Hematopoietic multipotent progenitor cell treated with erythropoietin and hydrocortisone succinate and interleukin-3 and kit ligand, for 6 days (in vitro differentiated cells): ENCODE data around the gene DUSP28.
"Not testable (repeated sequence)": the region's sequence is repeated elsewhere in the genome, so short reads cannot be mapped to it uniquely, and the experiment has no call there.

Source experiments
- DNase-seq: peaks from one replicate; pipeline ENCODE4 v3.0.0-alpha.2; 2015

DUSP28 gene

GRCh38 chr2:240528406-240529040, 31.6 kb upstream of the DUSP28 start:
- DNase-seq, result no peak

DNA sequence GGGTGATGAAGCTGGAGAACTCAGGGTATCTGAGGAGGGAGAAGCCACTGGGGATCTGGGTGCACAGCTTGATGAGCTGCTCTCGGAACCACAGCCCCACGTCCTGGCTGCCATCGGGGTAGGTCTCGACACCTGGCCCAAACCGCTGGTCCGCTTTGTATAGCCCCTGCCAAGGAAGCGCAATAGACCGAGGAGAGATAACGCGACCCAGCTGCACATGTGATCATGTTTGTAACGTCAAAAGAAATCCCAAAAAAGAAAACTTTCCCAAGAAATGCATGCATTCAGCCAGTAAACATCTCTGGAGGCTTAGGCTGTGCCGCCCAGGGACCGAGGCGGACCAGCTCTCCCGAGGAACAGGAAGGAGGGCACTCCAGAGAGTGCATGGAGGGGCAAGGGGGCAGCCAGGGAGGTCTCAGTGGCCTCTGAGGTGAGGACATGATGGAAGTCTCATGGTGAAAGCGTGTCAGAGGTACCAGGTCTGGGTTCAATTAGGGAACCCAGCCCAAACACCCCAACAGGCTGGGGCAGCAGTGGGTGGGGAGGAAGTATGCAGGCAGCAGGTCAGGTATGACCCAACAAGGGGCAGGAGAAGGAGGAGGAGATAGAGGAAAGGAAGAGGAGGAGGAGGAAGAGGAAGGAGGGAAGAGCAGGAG, 30.7 kb upstream of the DUSP28 start:
- no peak for DNase-seq

GRCh38 chr2:240530181-240530580, 30.0 kb upstream of the DUSP28 start:
- no peak for DNase-seq

DNA sequence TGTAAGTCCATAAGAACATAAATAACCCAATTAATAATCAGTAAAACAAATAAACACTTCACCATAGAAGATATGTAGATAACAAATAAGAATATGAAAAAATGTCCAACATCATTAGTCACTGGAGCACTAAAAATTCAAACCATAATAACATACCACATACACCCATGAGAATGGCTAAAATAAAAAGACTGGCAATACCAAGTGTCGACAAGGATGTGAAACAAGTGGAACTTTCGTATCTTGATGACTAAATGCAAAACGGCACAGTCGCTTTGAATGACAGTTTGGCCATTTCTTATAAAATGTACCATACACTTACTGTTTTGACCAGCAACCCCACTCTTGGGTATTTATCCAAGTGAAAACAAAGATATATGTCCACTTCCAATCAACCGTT, 29.1 kb upstream of the DUSP28 start:
- no peak for DNase-seq

GRCh38 chr2:240532031-240532775, 28.0 kb upstream of the DUSP28 start:
- peak; percentile 23 for DNase-seq

GRCh38 chr2:240538031-240538780, 22.0 kb upstream of the DUSP28 start:
- no peak for DNase-seq

GRCh38 chr2:240539101-240539500, 21.1 kb upstream of the DUSP28 start:
- DNase-seq, result not testable (repeated sequence)

DNA sequence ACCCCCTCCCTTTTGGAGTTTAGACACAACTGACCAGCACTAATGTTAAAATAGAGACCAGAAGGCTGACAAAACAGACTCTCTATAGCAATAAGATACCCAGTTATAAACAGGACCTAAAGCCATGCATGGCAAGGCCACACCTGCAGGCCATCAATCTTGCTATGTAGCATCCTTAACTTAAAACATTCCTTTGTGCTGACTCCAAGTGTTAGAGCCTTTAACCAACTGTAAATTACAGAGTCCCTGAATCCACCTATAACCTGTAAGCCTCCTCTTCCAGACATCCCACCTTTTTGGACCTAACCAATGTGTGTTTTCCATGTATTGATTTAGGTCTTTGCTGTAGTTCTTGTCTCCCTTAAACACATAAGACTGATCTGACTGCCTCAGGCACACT, 20.3 kb upstream of the DUSP28 start:
- DNase-seq, result no peak

DNA sequence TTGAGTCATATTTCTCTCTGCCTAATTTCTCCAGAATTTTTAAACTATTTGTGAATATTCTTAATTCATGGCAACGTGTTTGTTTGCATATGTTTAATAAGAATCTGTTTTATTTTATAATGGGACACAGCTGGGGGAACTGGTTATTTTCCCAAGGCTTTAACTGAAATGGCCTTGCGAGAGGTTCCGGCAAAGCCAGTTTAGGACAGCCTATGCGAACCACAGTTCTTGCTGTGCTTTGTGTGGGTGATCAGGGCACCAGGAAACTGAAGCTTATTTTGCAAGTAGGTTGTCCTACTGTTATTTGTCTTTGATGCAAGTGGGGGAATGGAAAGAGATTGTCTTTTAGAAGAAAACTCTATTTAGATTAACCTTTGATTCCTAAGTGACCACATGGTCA, 8.9 kb upstream of the DUSP28 start:
- DNase-seq, result no peak

DNA sequence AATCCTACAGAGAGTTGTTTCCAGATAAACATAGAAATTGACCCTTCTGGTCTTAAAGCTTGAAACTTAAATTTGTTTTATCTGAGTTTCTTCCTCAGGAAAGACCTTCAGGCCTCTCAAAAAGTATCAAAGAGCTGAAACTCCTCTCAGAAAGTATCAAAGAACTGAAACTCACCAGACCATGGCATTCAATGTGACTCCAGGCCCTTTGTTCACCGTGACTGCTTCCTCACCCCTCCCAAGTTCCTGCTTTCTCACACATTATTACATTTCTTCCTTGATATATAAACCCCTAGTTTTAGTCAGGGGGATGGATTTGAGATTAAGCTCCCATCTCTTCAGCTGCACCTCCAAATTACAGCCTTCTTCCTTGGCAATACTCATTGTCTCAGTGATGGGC, 8.3 kb upstream of the DUSP28 start:
- DNase-seq, result no peak

GRCh38 chr2:240553956-240554480, 6.1 kb upstream of the DUSP28 start:
- DNase-seq, result no peak

GRCh38 chr2:240554767-240555493, 5.2 kb upstream of the DUSP28 start:
- no peak for DNase-seq

DNA sequence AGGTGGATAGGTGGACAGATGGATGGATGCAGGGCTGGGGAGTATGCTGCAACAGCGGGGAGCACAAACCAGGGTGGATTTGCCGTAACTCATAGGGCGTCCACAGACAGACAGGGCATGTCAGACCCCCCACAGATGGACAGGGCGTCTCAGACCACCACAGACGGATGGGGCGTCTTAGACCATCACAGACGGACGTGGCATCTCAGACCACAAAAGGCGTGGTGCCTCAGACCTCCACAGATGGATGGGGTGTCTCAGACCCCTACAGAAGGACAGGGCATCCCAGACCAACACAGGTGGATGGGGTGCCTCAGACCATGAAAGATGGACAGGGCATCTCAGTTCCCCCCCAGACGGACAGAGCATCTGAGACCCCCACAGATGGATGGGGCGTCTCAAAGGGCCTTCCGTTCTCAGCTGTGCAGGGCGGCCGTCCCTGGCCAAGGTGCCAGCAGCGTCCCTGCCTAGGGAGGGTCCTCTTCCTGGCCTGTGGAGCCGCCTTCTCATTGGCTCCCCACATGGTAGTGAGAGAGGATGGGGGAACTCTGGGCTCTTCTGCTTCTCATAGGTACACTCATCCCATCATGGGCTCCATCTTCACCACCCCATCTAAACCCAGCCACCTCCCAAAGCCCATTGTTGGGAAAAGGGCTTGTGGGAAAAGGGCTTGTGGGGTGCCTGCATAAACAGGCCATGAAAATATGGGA, 4.5 kb upstream of the DUSP28 start:
- DNase-seq, result no peak

GRCh38 chr2:240556553-240557100, 3.5 kb upstream of the DUSP28 start:
- DNase-seq, result peak; percentile 79

DNA sequence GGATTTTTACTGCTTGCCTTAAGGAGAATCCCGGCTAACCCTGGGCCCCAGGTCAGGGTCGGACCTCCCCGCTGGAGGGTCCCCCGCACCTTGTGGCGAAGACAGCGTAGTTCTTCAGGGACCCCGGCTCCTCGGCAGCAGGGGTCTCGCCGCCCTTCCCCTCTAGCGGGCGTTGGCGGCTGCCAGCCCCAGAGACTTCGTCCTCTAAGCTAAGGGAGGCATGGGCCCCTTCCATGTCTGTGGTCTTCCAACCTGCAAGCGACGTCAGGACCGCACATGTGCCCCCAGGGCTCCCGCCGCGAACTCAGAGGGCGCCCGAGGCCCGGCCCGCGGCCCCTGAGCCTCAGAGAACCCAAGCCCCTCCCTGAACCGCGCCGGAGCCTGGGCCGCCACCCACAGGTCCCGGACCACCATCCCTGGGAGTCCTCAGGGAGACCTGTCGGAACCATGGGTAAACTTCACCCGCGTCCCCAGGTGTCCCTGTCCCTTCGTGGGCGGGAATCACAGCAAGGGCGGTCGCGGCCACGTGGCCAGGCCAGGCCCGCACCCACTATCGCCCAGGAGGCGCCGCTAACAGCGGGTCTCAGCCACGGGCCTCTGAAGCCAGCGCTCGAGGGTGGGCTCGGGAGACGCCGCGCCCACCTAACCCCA, 2.9 kb upstream of the DUSP28 start:
- no peak for DNase-seq

DNA sequence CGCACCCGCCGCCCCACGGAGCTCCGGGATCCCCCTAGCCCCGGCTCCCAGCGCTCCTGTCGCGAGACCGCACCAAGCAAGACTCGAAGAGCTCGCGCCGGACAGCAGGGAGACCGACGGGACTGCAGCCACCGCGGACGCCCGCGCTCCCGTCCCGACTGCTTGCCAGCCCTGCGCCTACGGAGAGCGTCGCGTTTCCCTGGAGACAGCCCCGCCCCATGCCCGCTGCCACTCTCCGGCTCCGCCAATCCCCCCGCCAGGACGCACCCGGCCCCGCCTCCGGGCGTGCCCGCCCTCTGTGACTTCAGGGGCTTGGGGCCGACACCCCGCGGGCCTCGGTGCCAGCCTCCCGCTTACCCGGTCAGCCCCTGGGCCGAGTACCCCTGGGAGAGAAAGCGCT, 2.3 kb upstream of the DUSP28 start, which contains the start of gene ANKMY1:
Gene ANKMY1, minus strand, starts transcription at position 181 of the 400 bp plus-strand sequence. CDS start 653 bp downstream, outside the sequence.
- DNase-seq, result peak; percentile 90

GRCh38 chr2:240558236-240558761, 1.9 kb upstream of the DUSP28 start:
- DNase-seq, result no peak

DNA sequence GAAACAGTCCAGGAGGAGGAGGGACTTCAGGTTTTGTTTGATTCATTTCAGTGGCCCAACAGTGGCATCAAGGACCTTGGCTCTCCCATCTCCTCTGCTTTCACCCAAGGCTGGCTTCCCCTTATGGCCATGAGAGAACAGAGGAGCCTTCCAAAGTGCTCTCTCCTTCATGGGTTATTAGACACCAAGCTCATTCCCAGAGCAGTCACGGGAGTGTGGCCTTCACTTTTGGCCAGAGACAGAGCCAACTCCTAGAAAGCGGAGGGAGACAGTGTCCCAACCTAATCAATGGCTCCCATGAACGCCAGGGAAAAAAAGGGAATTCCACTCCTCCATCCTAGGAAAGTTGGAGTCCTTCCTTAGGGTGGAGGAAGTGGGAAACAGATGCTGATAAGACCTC, 871 bp upstream of the DUSP28 start:
- no peak for DNase-seq

DNA sequence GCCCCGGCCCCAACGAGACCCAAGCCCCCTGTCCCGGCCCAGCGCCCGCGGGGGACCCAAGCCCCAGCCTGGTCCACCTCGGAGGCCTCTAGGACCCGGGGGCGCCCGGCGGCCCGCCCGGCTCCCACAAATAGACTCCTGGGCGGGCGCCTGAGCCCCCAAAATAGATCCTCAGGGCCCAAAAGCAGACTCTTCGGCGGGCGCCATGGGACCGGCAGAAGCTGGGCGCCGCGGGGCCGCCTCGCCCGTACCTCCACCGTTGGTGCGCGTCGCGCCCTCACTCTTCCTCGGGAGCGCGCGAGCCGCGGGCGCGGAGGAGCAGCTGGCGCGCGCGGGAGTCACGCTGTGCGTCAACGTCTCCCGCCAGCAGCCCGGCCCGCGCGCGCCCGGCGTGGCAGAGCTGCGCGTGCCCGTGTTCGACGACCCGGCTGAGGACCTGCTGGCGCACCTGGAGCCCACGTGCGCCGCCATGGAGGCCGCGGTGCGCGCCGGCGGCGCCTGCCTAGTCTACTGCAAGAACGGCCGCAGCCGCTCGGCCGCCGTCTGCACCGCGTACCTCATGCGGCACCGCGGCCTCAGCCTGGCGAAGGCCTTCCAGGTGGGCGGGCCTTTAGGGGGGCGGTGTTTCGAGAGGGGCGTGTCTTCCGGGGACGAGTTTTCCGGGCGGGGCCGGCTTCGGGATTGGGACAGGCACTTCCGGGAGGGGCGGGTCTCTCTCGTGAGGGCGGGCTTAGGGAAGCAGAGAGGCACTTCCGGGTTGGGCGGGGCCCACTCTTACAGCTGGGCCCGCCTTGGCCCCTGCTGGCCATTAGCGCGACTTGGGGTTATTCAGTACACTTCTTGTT, 545 bp downstream of the DUSP28 start:
- DNase-seq, result peak; percentile 100
